Hepatocyte (in vitro differentiated cells): ENCODE measurements around the gene ASTN2. TPM values are rescaled to one million over a fixed set of nuclear protein-coding genes. Genes with fewer than 3 reads are reported as not detected.
A peak's percentile ranks its signal among the peaks of the same experiment; 100 is the strongest.

Experiments used
- DNase-seq: peaks from one replicate; pipeline ENCODE4 v3.0.0-alpha.2; 2016; ENCODE audit warnings: low spot score
- H2AFZ ChIP-seq: fragments of 200-600 bp; sonication (generic); 2 replicates; pipeline ENCODE4 v1.6.0; 2016; ENCODE audit warnings: antibody characterized with exemption, mild to moderate bottlenecking
- H3K27ac ChIP-seq: fragments of 200-600 bp; sonication (generic); 2 replicates; pipeline ENCODE4 v1.5.1; 2016; ENCODE audit warnings: mild to moderate bottlenecking
- H3K27me3 ChIP-seq: fragments of 200-600 bp; sonication (generic); 2 replicates; pipeline ENCODE4 v1.6.1; 2016
- H3K36me3 ChIP-seq: fragments of 200-600 bp; sonication (generic); replicated peaks from 2 replicates; pipeline ENCODE4 v1.5.1; 2016; ENCODE audit warnings: low read depth; ENCODE audit not compliant: insufficient read depth
- H3K4me1 ChIP-seq: fragments of 200-600 bp; sonication (generic); 2 replicates; pipeline ENCODE4 v1.5.1; 2016; ENCODE audit warnings: mild to moderate bottlenecking, moderate library complexity; ENCODE audit not compliant: insufficient read depth
- H3K4me2 ChIP-seq: fragments of 200-600 bp; sonication (generic); 2 replicates; pipeline ENCODE4 v1.6.0; 2016
- H3K4me3 ChIP-seq: fragments of 200-600 bp; sonication (generic); 2 replicates; pipeline ENCODE4 v1.5.1; 2016; ENCODE audit warnings: mild to moderate bottlenecking
- H3K79me2 ChIP-seq: fragments of 200-600 bp; sonication (generic); 2 replicates; pipeline ENCODE4 v1.6.0; 2017; ENCODE audit warnings: mild to moderate bottlenecking
- H3K9me2 ChIP-seq: fragments of 200-600 bp; sonication (generic); replicated peaks from 2 replicates; pipeline ENCODE4 v1.6.0; 2017; ENCODE audit warnings: mild to moderate bottlenecking; ENCODE audit not compliant: insufficient read depth
- H3K9me3 ChIP-seq: fragments of 200-600 bp; sonication (generic); 2 replicates; pipeline ENCODE4 v1.5.1; 2016; ENCODE audit warnings: low read depth, mild to moderate bottlenecking
- H4K20me1 ChIP-seq: fragments of 200-600 bp; sonication (generic); 2 replicates; pipeline ENCODE4 v1.6.0; 2016; ENCODE audit warnings: mild to moderate bottlenecking; ENCODE audit not compliant: insufficient read depth, poor library complexity, severe bottlenecking
- CTCF ChIP-seq: fragments of 200-600 bp; sonication (generic); IDR thresholded peaks from 2 replicates; pipeline ENCODE4 v1.5.1; 2016; ENCODE audit warnings: antibody characterized with exemption, mild to moderate bottlenecking; ENCODE audit not compliant: poor library complexity
- EZH2 ChIP-seq: fragments of 200-600 bp; sonication (generic); IDR thresholded peaks from 2 replicates; pipeline ENCODE4 v1.6.1; 2016; ENCODE audit warnings: antibody characterized with exemption, mild to moderate bottlenecking, borderline replicate concordance
- EZH2phosphoT487 ChIP-seq: fragments of 200-600 bp; sonication (generic); IDR thresholded peaks from one replicate; pipeline ENCODE4 v1.6.1; 2018; ENCODE audit warnings: antibody characterized with exemption, mild to moderate bottlenecking, low read depth, moderate library complexity; ENCODE audit not compliant: unreplicated experiment, severe bottlenecking
- WGBS: methylation state at CpG from one replicate; pipeline ENCODE4 v1.1.6; 2016; ENCODE audit warnings: low lambda C conversion rate; ENCODE audit errors: missing lambda C conversion rate; 5-methylcytosine and 5-hydroxymethylcytosine counted together
- polyA plus RNA-seq: library from polyadenylated mRNA; unstranded; fragments of >200 nt; fragmentation: Nextera tagmentation; extraction: Ambion mirVana; gene quantifications from 2 replicates; pipeline ENCODE4 v1.2.1, GENCODE V29; 2016
- total RNA-seq: library from RNA; depleted of rRNA; stranded (reverse); fragments of >200 nt; gene quantifications from 2 replicates; pipeline ENCODE4 v1.2.3, GENCODE V29; 2014

ASTN2 gene
- total and polyA plus RNA-seq, 2 experiments from 2014 or later = 6.4 to 8.4 TPM

- no peaks in the 10 kb centered on the region for H3K9me2 ChIP-seq
- no peak overlapping the region for H3K4me2 ChIP-seq
- no peak overlapping the region for H3K4me3 ChIP-seq
- peak; percentile 86 for DNase-seq
- H4K20me1 ChIP-seq = no peaks in the 10 kb centered on the region
- TF ChIP-seq CTCF (peak; percentile 83), EZH2 (no peak)
- 69% methylated on average over 7 of the region's 7 CpGs for WGBS
- no peak overlapping the region for H2AFZ ChIP-seq
- peaks cover 6% of the 10 kb centered on the region for H3K4me1 ChIP-seq
- no peaks in the 10 kb centered on the region for H3K79me2 ChIP-seq
- no peaks in the 10 kb centered on the region for H3K27me3 ChIP-seq
- no peaks in the 10 kb centered on the region for H3K9me3 ChIP-seq
- H3K36me3 ChIP-seq = no peaks in the 10 kb centered on the region
- no peak overlapping the region for H3K27ac ChIP-seq
Measured at GRCh38 chr9:116661037-116661954, 753.6 kb downstream of the ASTN2 start.

GRCh38 chr9:116658265-116658664 lies 756.6 kb downstream of the ASTN2 start:
- H3K27me3 ChIP-seq = no peaks in the 10 kb centered on the region
- H3K4me2 ChIP-seq = no peak overlapping the region
- 93% methylated on average over 2 of the region's 2 CpGs for WGBS
- H2AFZ ChIP-seq = no peak overlapping the region
- H3K9me3 ChIP-seq = no peaks in the 10 kb centered on the region
- no peaks in the 10 kb centered on the region for H4K20me1 ChIP-seq
- H3K9me2 ChIP-seq = no peaks in the 10 kb centered on the region
- H3K79me2 ChIP-seq = no peaks in the 10 kb centered on the region
- no peak for DNase-seq
- H3K4me1 ChIP-seq = peaks cover 4% of the 10 kb centered on the region
- TF ChIP-seq EZH2 = no peak
- no peak overlapping the region for H3K4me3 ChIP-seq
- H3K27ac ChIP-seq = no peak overlapping the region
- no peaks in the 10 kb centered on the region for H3K36me3 ChIP-seq

- H2AFZ ChIP-seq = no peak overlapping the region
- H3K4me3 ChIP-seq = no peak overlapping the region
- no peak for DNase-seq
- H3K9me2 ChIP-seq = no peaks in the 10 kb centered on the region
- no peaks in the 10 kb centered on the region for H3K36me3 ChIP-seq
- no peaks in the 10 kb centered on the region for H4K20me1 ChIP-seq
- no peak overlapping the region for H3K4me2 ChIP-seq
- TF ChIP-seq CTCF = no peak
- TF ChIP-seq EZH2 = no peak
- TF ChIP-seq EZH2phosphoT487 = no peak
- no peaks in the 10 kb centered on the region for H3K79me2 ChIP-seq
- H3K4me1 ChIP-seq = no peaks in the 10 kb centered on the region
- H3K27ac ChIP-seq = no peak overlapping the region
- H3K27me3 ChIP-seq = no peaks in the 10 kb centered on the region
- H3K9me3 ChIP-seq = no peaks in the 10 kb centered on the region
- 82% methylated on average over 2 of the region's 2 CpGs for WGBS
Measured at GRCh38 chr9:116656977-116657376, 757.9 kb downstream of the ASTN2 start.

- Histone ChIP-seq H3K79me2 (no peaks in the 10 kb centered on the region), H3K4me3 (no peak overlapping the region), H3K9me2 (no peaks in the 10 kb centered on the region), H3K27ac (no peak overlapping the region), H3K9me3 (no peaks in the 10 kb centered on the region), H3K4me2 (no peak overlapping the region), H3K36me3 (no peaks in the 10 kb centered on the region), H3K27me3 (no peaks in the 10 kb centered on the region), H4K20me1 (no peaks in the 10 kb centered on the region), H2AFZ (no peak overlapping the region), H3K4me1 (no peaks in the 10 kb centered on the region)
- no peak for DNase-seq
- 89% methylated on average over 5 of the region's 5 CpGs for WGBS
- TF ChIP-seq EZH2phosphoT487 (no peak), EZH2 (no peak), CTCF (no peak)
Measured at GRCh38 chr9:116656501-116656971, 758.3 kb downstream of the ASTN2 start.
